ENCODE measurements around the gene DIAPH3.

DIAPH3 gene

GRCh38 chr13:59702269-59702668 lies 461.5 kb downstream of the DIAPH3 start:
- H3K9me3 ChIP-seq (replicated peaks in 1 of 2; ENCODE audit: control insufficient read depth in 2 of 2, insufficient read depth in 1 of 2, low read depth in 1 of 2, low read length in 2 of 2): no peaks in the 10 kb centered on the region
- no peak overlapping the region for H3K4me2 ChIP-seq (ENCODE audit: insufficient read depth, low read length, poor library complexity, severe bottlenecking)
- H3K23ac ChIP-seq (ENCODE audit: low read depth, low read length, poor library complexity): no peak overlapping the region
- no peak overlapping the region for H2BK5ac ChIP-seq (ENCODE audit: low read length)
- no peak overlapping the region for H3K18ac ChIP-seq (ENCODE audit: low read length)
- DNase-seq (ENCODE audit: low spot score): no peak
- H3K36me3 ChIP-seq (replicated peaks in 1 of 2; ENCODE audit: control insufficient read depth in 2 of 2, insufficient read depth in 2 of 2, low read length in 2 of 2): no peaks in the 10 kb centered on the region
- H3K4me1 ChIP-seq (ENCODE audit: control insufficient read depth in 2 of 2, insufficient read depth in 1 of 2, low read depth in 1 of 2, low read length in 2 of 2): peaks cover 4 to 7% of the 10 kb centered on the region in 2 donors
- no peak overlapping the region for H2BK12ac ChIP-seq (ENCODE audit: low read length)
- H3K27me3 ChIP-seq (ENCODE audit: control insufficient read depth in 3 of 3, insufficient read depth in 3 of 3, low read depth in 1 of 3, low read length in 3 of 3): no peaks in the 10 kb centered on the region
- no peak overlapping the region for H2BK15ac ChIP-seq (ENCODE audit: low read length)
- no peak overlapping the region for H2AK5ac ChIP-seq (ENCODE audit: low read depth, low read length)
- no peak overlapping the region for H3K27ac ChIP-seq (replicated peaks; ENCODE audit: low read length)
- WGBS, 2 donors (ENCODE audit: extremely low coverage in 2 of 2, insufficient read length in 2 of 2, insufficient replicate concordance in 1 of 2): no CpG with 5 or more reads among the region's 3 CpGs
- no peak overlapping the region for H4K8ac ChIP-seq (ENCODE audit: low read depth, low read length)
- no peaks in the 10 kb centered on the region for H3K79me1 ChIP-seq (ENCODE audit: low read depth, low read length)
- H3K4me3 ChIP-seq (ENCODE audit: low read length in 2 of 2): no peak overlapping the region
- no peak overlapping the region for H2BK120ac ChIP-seq (ENCODE audit: low read depth, low read length)
- H3K4ac ChIP-seq (ENCODE audit: low read length): no peak overlapping the region
- no peak overlapping the region for H4K91ac ChIP-seq (ENCODE audit: low read depth, low read length, poor library complexity)
- H2AFZ ChIP-seq (ENCODE audit: low read length): no peak overlapping the region
- H3K14ac ChIP-seq (ENCODE audit: low read length): no peak overlapping the region
- H3K9ac ChIP-seq (ENCODE audit: low read depth, low read length, poor library complexity): no peak overlapping the region

DNA sequence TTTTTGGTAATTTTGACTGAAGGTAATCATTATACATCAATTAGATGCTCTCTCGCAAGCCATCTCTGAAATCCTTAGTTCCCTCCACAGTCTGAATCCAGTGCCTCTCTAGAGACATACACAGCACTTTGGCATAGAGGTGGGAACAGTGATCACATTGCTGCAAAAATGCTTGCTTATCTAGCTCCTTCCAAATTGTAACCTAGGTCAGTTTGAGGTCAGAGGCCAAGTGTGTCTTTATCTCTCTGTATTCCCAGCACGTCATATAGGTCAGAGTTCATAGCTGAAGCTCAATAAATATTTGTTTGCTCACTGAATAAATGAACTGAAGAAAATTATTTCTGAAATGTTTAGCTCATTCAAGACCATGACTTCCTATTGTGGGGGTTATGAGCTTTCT lies 462.5 kb downstream of the DIAPH3 start:
- Histone ChIP-seq H3K27ac (replicated peaks; ENCODE audit: low read length) (no peak overlapping the region), H3K36me3 (replicated peaks in 1 of 2; ENCODE audit: control insufficient read depth in 2 of 2, insufficient read depth in 2 of 2, low read length in 2 of 2) (no peaks in the 10 kb centered on the region), H2BK120ac (ENCODE audit: low read depth, low read length) (no peak overlapping the region), H3K4me1 (ENCODE audit: control insufficient read depth in 2 of 2, insufficient read depth in 1 of 2, low read depth in 1 of 2, low read length in 2 of 2) (peaks cover 4 to 9% of the 10 kb centered on the region in 2 donors), H2AFZ (ENCODE audit: low read length) (no peak overlapping the region), H3K27me3 (ENCODE audit: control insufficient read depth in 3 of 3, insufficient read depth in 3 of 3, low read depth in 1 of 3, low read length in 3 of 3) (no peaks in the 10 kb centered on the region), H3K14ac (ENCODE audit: low read length) (no peak overlapping the region), H4K91ac (ENCODE audit: low read depth, low read length, poor library complexity) (no peak overlapping the region), H3K4ac (ENCODE audit: low read length) (no peak overlapping the region), H2BK5ac (ENCODE audit: low read length) (no peak overlapping the region), H3K18ac (ENCODE audit: low read length) (no peak overlapping the region), H3K9me3 (replicated peaks in 1 of 2; ENCODE audit: control insufficient read depth in 2 of 2, insufficient read depth in 1 of 2, low read depth in 1 of 2, low read length in 2 of 2) (no peaks in the 10 kb centered on the region), H4K8ac (ENCODE audit: low read depth, low read length) (no peak overlapping the region), H3K9ac (ENCODE audit: low read depth, low read length, poor library complexity) (no peak overlapping the region), H3K4me3 (ENCODE audit: low read length in 2 of 2) (no peak overlapping the region), H3K4me2 (ENCODE audit: insufficient read depth, low read length, poor library complexity, severe bottlenecking) (no peak overlapping the region), H2BK12ac (ENCODE audit: low read length) (no peak overlapping the region), H2BK15ac (ENCODE audit: low read length) (no peak overlapping the region), H3K79me1 (ENCODE audit: low read depth, low read length) (no peaks in the 10 kb centered on the region), H2AK5ac (ENCODE audit: low read depth, low read length) (no peak overlapping the region), H3K23ac (ENCODE audit: low read depth, low read length, poor library complexity) (no peak overlapping the region)
- no peak for DNase-seq (ENCODE audit: low spot score)
- no CpG with 5 or more reads among the region's 2 CpGs for WGBS, 2 donors (ENCODE audit: extremely low coverage in 2 of 2, insufficient read length in 2 of 2, insufficient replicate concordance in 1 of 2)

DNA sequence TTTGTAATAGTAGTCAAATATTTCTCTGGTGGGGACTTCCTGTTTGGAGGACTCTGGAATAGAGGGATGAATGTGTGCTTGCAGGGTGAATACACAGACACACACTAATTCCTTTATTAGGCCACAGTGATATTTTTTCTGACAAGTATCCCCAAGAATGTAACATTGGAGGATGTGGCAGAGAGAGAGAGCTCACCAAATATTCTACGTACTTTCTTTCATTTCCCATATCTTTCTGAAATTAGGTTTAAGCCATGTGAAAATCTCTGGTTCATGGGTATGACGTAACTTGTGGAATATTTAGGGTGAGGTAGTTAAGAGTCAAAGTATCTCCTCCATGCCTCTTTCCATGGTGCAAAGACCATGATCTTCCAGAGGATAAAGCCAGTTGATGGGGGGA lies 463.4 kb downstream of the DIAPH3 start:
- H3K79me1 ChIP-seq (ENCODE audit: low read depth, low read length): no peaks in the 10 kb centered on the region
- H2AFZ ChIP-seq (ENCODE audit: low read length): no peak overlapping the region

DNA sequence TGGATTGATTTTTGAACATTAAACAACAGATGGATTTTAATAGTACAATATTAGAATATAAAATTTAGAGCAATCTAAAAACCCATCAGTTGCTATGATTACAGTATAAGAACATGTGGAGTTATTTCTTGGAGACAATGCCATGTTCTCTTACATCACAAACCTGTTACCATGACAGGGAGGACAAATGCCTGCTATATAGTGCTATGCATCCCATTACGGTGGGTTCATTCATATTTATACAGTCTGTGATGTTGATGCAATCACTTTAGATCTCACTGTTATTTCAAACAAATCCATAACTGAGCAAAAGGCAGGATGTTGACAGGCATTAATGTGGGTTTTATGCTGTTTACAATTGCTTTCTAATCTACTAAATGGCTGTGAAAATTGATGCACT lies 467.5 kb downstream of the DIAPH3 start:
- no peak overlapping the region for H3K23ac ChIP-seq (ENCODE audit: low read depth, low read length, poor library complexity)
- no CpG with 5 or more reads among the region's 1 CpG for WGBS, 2 donors (ENCODE audit: extremely low coverage in 2 of 2, insufficient read length in 2 of 2, insufficient replicate concordance in 1 of 2)
- H3K9me3 ChIP-seq (replicated peaks in 1 of 2; ENCODE audit: control insufficient read depth in 2 of 2, insufficient read depth in 1 of 2, low read depth in 1 of 2, low read length in 2 of 2): no peaks in the 10 kb centered on the region
- no peak overlapping the region for H2BK120ac ChIP-seq (ENCODE audit: low read depth, low read length)
- H3K4ac ChIP-seq (ENCODE audit: low read length): no peak overlapping the region
- no peak overlapping the region for H2BK15ac ChIP-seq (ENCODE audit: low read length)
- no peaks in the 10 kb centered on the region for H3K27me3 ChIP-seq (ENCODE audit: control insufficient read depth in 3 of 3, insufficient read depth in 3 of 3, low read depth in 1 of 3, low read length in 3 of 3)
- H3K18ac ChIP-seq (ENCODE audit: low read length): no peak overlapping the region
- H4K91ac ChIP-seq (ENCODE audit: low read depth, low read length, poor library complexity): no peak overlapping the region
- no peak for DNase-seq (ENCODE audit: low spot score)
- no peak overlapping the region for H3K4me2 ChIP-seq (ENCODE audit: insufficient read depth, low read length, poor library complexity, severe bottlenecking)
- no peak overlapping the region for H2AFZ ChIP-seq (ENCODE audit: low read length)
- no peak overlapping the region for H3K27ac ChIP-seq (replicated peaks; ENCODE audit: low read length)
- peaks cover 2 to 9% of the 10 kb centered on the region in 2 donors for H3K4me1 ChIP-seq (ENCODE audit: control insufficient read depth in 2 of 2, insufficient read depth in 1 of 2, low read depth in 1 of 2, low read length in 2 of 2)
- H2BK12ac ChIP-seq (ENCODE audit: low read length): no peak overlapping the region
- no peak overlapping the region for H3K14ac ChIP-seq (ENCODE audit: low read length)
- H2BK5ac ChIP-seq (ENCODE audit: low read length): no peak overlapping the region
- H3K36me3 ChIP-seq (replicated peaks in 1 of 2; ENCODE audit: control insufficient read depth in 2 of 2, insufficient read depth in 2 of 2, low read length in 2 of 2): no peaks in the 10 kb centered on the region
- no peak overlapping the region for H2AK5ac ChIP-seq (ENCODE audit: low read depth, low read length)
- H3K79me1 ChIP-seq (ENCODE audit: low read depth, low read length): no peaks in the 10 kb centered on the region
- no peak overlapping the region for H3K4me3 ChIP-seq (ENCODE audit: low read length in 2 of 2)
- H4K8ac ChIP-seq (ENCODE audit: low read depth, low read length): no peak overlapping the region
- H3K9ac ChIP-seq (ENCODE audit: low read depth, low read length, poor library complexity): no peak overlapping the region

More for the DNA sequence above, 463.4 kb downstream of the DIAPH3 start:
- Histone ChIP-seq H3K4ac (ENCODE audit: low read length) (no peak overlapping the region), H3K23ac (ENCODE audit: low read depth, low read length, poor library complexity) (no peak overlapping the region), H2BK12ac (ENCODE audit: low read length) (no peak overlapping the region), H2BK15ac (ENCODE audit: low read length) (no peak overlapping the region), H2BK120ac (ENCODE audit: low read depth, low read length) (no peak overlapping the region), H3K27ac (replicated peaks; ENCODE audit: low read length) (no peak overlapping the region), H3K4me1 (ENCODE audit: control insufficient read depth in 2 of 2, insufficient read depth in 1 of 2, low read depth in 1 of 2, low read length in 2 of 2) (peaks cover 4 to 13% of the 10 kb centered on the region in 2 donors), H3K18ac (ENCODE audit: low read length) (no peak overlapping the region), H3K9ac (ENCODE audit: low read depth, low read length, poor library complexity) (no peak overlapping the region), H2AK5ac (ENCODE audit: low read depth, low read length) (no peak overlapping the region), H3K14ac (ENCODE audit: low read length) (no peak overlapping the region), H3K27me3 (ENCODE audit: control insufficient read depth in 3 of 3, insufficient read depth in 3 of 3, low read depth in 1 of 3, low read length in 3 of 3) (no peaks in the 10 kb centered on the region), H3K9me3 (replicated peaks in 1 of 2; ENCODE audit: control insufficient read depth in 2 of 2, insufficient read depth in 1 of 2, low read depth in 1 of 2, low read length in 2 of 2) (no peaks in the 10 kb centered on the region), H2BK5ac (ENCODE audit: low read length) (no peak overlapping the region), H3K36me3 (replicated peaks in 1 of 2; ENCODE audit: control insufficient read depth in 2 of 2, insufficient read depth in 2 of 2, low read length in 2 of 2) (no peaks in the 10 kb centered on the region), H3K4me3 (ENCODE audit: low read length in 2 of 2) (no peak overlapping the region), H4K91ac (ENCODE audit: low read depth, low read length, poor library complexity) (no peak overlapping the region), H4K8ac (ENCODE audit: low read depth, low read length) (no peak overlapping the region), H3K4me2 (ENCODE audit: insufficient read depth, low read length, poor library complexity, severe bottlenecking) (no peak overlapping the region)
- no peak for DNase-seq (ENCODE audit: low spot score)
- no CpG with 5 or more reads among the region's 2 CpGs for WGBS, 2 donors (ENCODE audit: extremely low coverage in 2 of 2, insufficient read length in 2 of 2, insufficient replicate concordance in 1 of 2)
